HepG2 (cell line): ENCODE measurements around the gene SLC1A5. TPM values are rescaled to one million over a fixed set of nuclear protein-coding genes. Genes with fewer than 3 reads are reported as not detected.

Experiments
- ATAC-seq: fragments of 200-7000 bp; cut with Tn5 transposase; 3 replicates; pipeline ENCODE4 v1.9.1; 2020; ENCODE audit warnings: mild to moderate bottlenecking, moderate library complexity
- BruUV-seq: library from RNA; stranded (reverse); fragments of 400-500 nt; replicated peaks from 2 replicates; lab custom pipeline; 2021; lab: Mats Ljungman, UMichigan
- CTCF ChIA-PET: fragments of 300-600 bp; formaldehyde crosslinking; extraction: SDS; loops from one replicate; lab custom pipeline; 2021; ENCODE audit warnings: low total read pairs, inconsistent platforms, low intra/inter-chr PET ratio; lab: Yijun Ruan, JAX
- POLR2A ChIA-PET: fragments of 350-600 bp; sonication (Branson Sonifier 250); formaldehyde crosslinking; loops from one replicate; lab custom pipeline; 2020; ENCODE audit warnings: antibody characterized with exemption, inconsistent platforms; lab: Yijun Ruan, JAX
- DNase-seq: peaks from one replicate; pipeline ENCODE4 v3.0.0-alpha.2; 2015; ENCODE audit warnings: low spot score
- FAIRE-seq: peaks from 3 replicates; lab custom pipeline; 2011; peaks lifted over from hg19 to GRCh38; lab: Jason Lieb, UNC
- H2AFZ ChIP-seq: one replicate; pipeline ENCODE4 v1.6.1; 2011; ENCODE audit warnings: low read length, inconsistent platforms
- H3K27ac ChIP-seq: fragments of 300-600 bp; 3 replicates; pipeline ENCODE4 v1.8.0; 2011; ENCODE audit warnings: mixed run types, mild to moderate bottlenecking, mixed read lengths, low read length, inconsistent platforms; ENCODE audit not compliant: insufficient read depth; ENCODE audit errors: extremely low read length
- H3K27me3 ChIP-seq, 2 experiments: fragments of 200-600 bp in 1 of 2; 2 replicates in 1 of 2; 3 replicates in 1 of 2; pipeline versions ENCODE4 v1.6.0 to v1.8.0; 2011; ENCODE audit warnings: low read length in 2 of 2, mild to moderate bottlenecking in 2 of 2, moderate library complexity in 2 of 2, inconsistent platforms in 1 of 2; ENCODE audit not compliant: insufficient read depth in 2 of 2, control insufficient read depth in 1 of 2
- H3K36me3 ChIP-seq, 2 experiments: fragments of 200-600 bp in 1 of 2; replicated peaks in 1 of 2; 2 replicates in 1 of 2; 3 replicates in 1 of 2; pipeline versions ENCODE4 v1.5.1 to v1.8.0; 2011; ENCODE audit warnings: low read length in 2 of 2, inconsistent platforms in 1 of 2; ENCODE audit not compliant: insufficient read depth in 2 of 2, control insufficient read depth in 1 of 2
- H3K4me1 ChIP-seq: 2 replicates; pipeline ENCODE4 v1.5.1; 2012; ENCODE audit warnings: low read length, inconsistent platforms; ENCODE audit not compliant: insufficient read depth
- H3K4me2 ChIP-seq: 2 replicates; pipeline ENCODE4 v1.6.0; 2011; ENCODE audit warnings: low read depth, low read length, inconsistent platforms
- H3K4me3 ChIP-seq, 3 experiments: fragments of 200-600 bp in 1 of 3; sonication (generic), shearing (Covaris generic) in 1 of 3; replicated peaks in 1 of 3; 2 replicates each; pipeline ENCODE4 v1.5.1; 2011 to 2016; ENCODE audit warnings: low read length in 3 of 3, inconsistent platforms in 2 of 3, low read depth in 2 of 3, mild to moderate bottlenecking in 2 of 3, control low read depth in 1 of 3, mixed read lengths in 1 of 3; ENCODE audit not compliant: insufficient read depth in 1 of 3
- H3K79me2 ChIP-seq: one replicate; pipeline ENCODE4 v1.6.1; 2011; ENCODE audit warnings: low read length, inconsistent platforms; ENCODE audit not compliant: insufficient read depth
- H3K9ac ChIP-seq: 2 replicates; pipeline ENCODE4 v1.6.0; 2011; ENCODE audit warnings: mild to moderate bottlenecking, low read depth, low read length, inconsistent platforms; ENCODE audit not compliant: insufficient read depth
- H3K9me3 ChIP-seq: 2 replicates; pipeline ENCODE4 v1.5.1; 2012; ENCODE audit warnings: mild to moderate bottlenecking, low read length
- H4K20me1 ChIP-seq: 2 replicates; pipeline ENCODE4 v1.6.0; 2011; ENCODE audit warnings: inconsistent platforms, mild to moderate bottlenecking, low read length, moderate library complexity; ENCODE audit not compliant: insufficient read depth
- EED ChIP-seq: sonication (generic); formaldehyde crosslinking; IDR thresholded peaks from 2 replicates; pipeline ENCODE4 v1.5.0; 2020; ENCODE audit warnings: mild to moderate bottlenecking, missing genetic modification reagents
- EHMT2 ChIP-seq: fragments of 200-600 bp; sonication (generic); IDR thresholded peaks from 2 replicates; pipeline ENCODE4 v1.7.0; 2017; ENCODE audit warnings: antibody characterized with exemption, low read depth, low read length, borderline replicate concordance
- XRCC5 ChIP-seq: fragments of 200-400 bp; formaldehyde crosslinking; optimal IDR thresholded peaks from 2 replicates; pipeline ENCODE3; 2017; ENCODE audit warnings: mild to moderate bottlenecking, low read length
- ZFP36L2 ChIP-seq: sonication (generic); formaldehyde crosslinking; IDR thresholded peaks from 2 replicates; pipeline ENCODE4 v1.4.0; 2020; ENCODE audit warnings: missing genetic modification reagents
- ZNF549 ChIP-seq: sonication (generic); formaldehyde crosslinking; IDR thresholded peaks from 2 replicates; pipeline ENCODE4 v1.5.0; 2020; ENCODE audit warnings: missing genetic modification reagents
- ZNF605 ChIP-seq: sonication (generic); formaldehyde crosslinking; IDR thresholded peaks from 2 replicates; pipeline ENCODE4 v1.8.0; 2022; ENCODE audit warnings: mild to moderate bottlenecking, missing genetic modification reagents
- ZSCAN20 ChIP-seq: sonication (generic); formaldehyde crosslinking; IDR thresholded peaks from 2 replicates; pipeline ENCODE4 v1.4.0; 2020; ENCODE audit warnings: missing genetic modification reagents, mild to moderate bottlenecking, borderline replicate concordance
- WGBS: methylation state at CpG from one replicate; pipeline ENCODE4 v1.1.6; 2017; ENCODE audit warnings: low lambda C conversion rate; 5-methylcytosine and 5-hydroxymethylcytosine counted together
- in situ Hi-C: cut with HindIII; loops from 2 replicates; pipeline ENCODE4 v1.10.0; 2017; ENCODE audit warnings: low pct_unique_long_range_greater_than_20kb; ENCODE audit not compliant: extremely low pct_ligation_motif_present
- intact Hi-C: fragments of 100-400 bp; cut with micrococcal nuclease; formaldehyde crosslinking; loops from one replicate; pipeline ENCODE4 v1.10.0; 2022; ENCODE audit not compliant: unreplicated experiment
- polyA plus RNA-seq, 8 experiments: library from polyadenylated mRNA; depleted of rRNA in 3 of 8; stranded (reverse) in 7 of 8; unstranded in 1 of 8; fragments of >200 nt; fragmentation: Illumina TruSeq in 4 of 8; extraction: Trizol in 4 of 8; gene quantifications; 2 replicates each; pipeline versions ENCODE4 v1.2.1 to v1.2.3, GENCODE V29; 2011 to 2016; ENCODE audit warnings: low read depth in 4 of 8, missing spikeins in 1 of 8, mixed read lengths in 1 of 8; ENCODE audit not compliant: insufficient read depth in 1 of 8
- total RNA-seq, 5 experiments: library from RNA; depleted of rRNA; stranded (reverse); fragments of >200 nt; fragmentation: Illumina TruSeq; extraction: Trizol; gene quantifications; 2 replicates each; pipeline ENCODE4 v1.2.3, GENCODE V29; 2016; ENCODE audit warnings: low read depth in 1 of 5
- TF ChIP-seq, protein P1 (sequence below): sonication (generic); formaldehyde crosslinking; IDR thresholded peaks from 2 replicates; pipeline ENCODE4 v1.5.0; 2020; ENCODE audit warnings: mild to moderate bottlenecking, missing genetic modification reagents, moderate library complexity
- TF ChIP-seq, protein P2 (sequence below): IDR thresholded peaks from 2 replicates; pipeline ENCODE4 v1.6.1; 2016; ENCODE audit warnings: missing biosample characterization, missing genetic modification reagents, low read depth
- TF ChIP-seq, protein P3 (sequence below): sonication (generic); formaldehyde crosslinking; IDR thresholded peaks from 2 replicates; pipeline ENCODE4 v1.4.0; 2020; ENCODE audit warnings: missing genetic modification reagents
- TF ChIP-seq, protein P4 (sequence below): sonication (generic); formaldehyde crosslinking; IDR thresholded peaks from 2 replicates; pipeline ENCODE4 v1.4.0; 2020; ENCODE audit warnings: missing genetic modification reagents

SLC1A5 gene
- total and polyA plus RNA-seq, 2 of the 13 experiments (the other 11 are each of a cell fraction or from before 2014, with no cell fraction given) = 120 to 159 TPM

DNA sequence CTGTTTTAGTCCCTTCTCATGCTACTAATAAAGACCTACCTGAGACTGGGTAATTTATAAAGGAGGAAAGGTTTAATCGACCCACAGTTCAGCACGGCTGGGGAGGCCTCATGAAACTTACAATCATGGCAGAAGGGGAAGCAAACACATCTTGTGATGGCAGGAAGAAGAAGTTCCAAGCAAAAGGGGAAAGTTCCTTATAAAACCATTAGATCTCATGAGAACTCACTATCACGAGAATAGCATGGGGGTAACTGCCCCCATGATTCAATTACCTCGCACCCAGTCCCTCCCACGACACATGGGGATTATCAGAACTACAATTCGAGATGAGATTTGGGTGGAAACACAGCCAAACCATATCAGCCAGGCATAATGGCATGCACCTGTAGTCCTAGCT is 29.2 kb downstream of the SLC1A5 start:
- H2AFZ ChIP-seq = no peak overlapping the region
- in situ Hi-C loops (no loop called here), intact Hi-C loops (loop anchor here (5.0 kb wide), 1 partner anchor 83 kb away; no protein-coding TSS in a partner anchor)
- ChIA-PET CTCF (interaction anchor here (1.6 kb wide), 1 partner anchor 81 kb away, joined by 4 read pairs; no protein-coding TSS in a partner anchor), POLR2A (no interaction called here)
- no peak for DNase-seq
- H3K79me2 ChIP-seq = no peaks in the 10 kb centered on the region
- H3K4me1 ChIP-seq = peaks cover 41% of the 10 kb centered on the region
- WGBS = 96% methylated on average over 6 of the region's 6 CpGs
- H3K4me2 ChIP-seq = no peak overlapping the region
- H3K27ac ChIP-seq = no peak overlapping the region
- FAIRE-seq = no peak
- no peaks in the 10 kb centered on the region for H3K27me3 ChIP-seq
- no peaks in the 10 kb centered on the region for H4K20me1 ChIP-seq
- 0 out of 5 replicates have a peak, but pooled peaks cover 0 to 4% of the 10 kb centered on the region in 2 experiments for H3K36me3 ChIP-seq
- BruUV-seq = no TSS peak
- H3K4me3 ChIP-seq = no peak overlapping the region
- ATAC-seq = no peak
- no peaks in the 10 kb centered on the region for H3K9me3 ChIP-seq
- TF ChIP-seq, protein P1, sequence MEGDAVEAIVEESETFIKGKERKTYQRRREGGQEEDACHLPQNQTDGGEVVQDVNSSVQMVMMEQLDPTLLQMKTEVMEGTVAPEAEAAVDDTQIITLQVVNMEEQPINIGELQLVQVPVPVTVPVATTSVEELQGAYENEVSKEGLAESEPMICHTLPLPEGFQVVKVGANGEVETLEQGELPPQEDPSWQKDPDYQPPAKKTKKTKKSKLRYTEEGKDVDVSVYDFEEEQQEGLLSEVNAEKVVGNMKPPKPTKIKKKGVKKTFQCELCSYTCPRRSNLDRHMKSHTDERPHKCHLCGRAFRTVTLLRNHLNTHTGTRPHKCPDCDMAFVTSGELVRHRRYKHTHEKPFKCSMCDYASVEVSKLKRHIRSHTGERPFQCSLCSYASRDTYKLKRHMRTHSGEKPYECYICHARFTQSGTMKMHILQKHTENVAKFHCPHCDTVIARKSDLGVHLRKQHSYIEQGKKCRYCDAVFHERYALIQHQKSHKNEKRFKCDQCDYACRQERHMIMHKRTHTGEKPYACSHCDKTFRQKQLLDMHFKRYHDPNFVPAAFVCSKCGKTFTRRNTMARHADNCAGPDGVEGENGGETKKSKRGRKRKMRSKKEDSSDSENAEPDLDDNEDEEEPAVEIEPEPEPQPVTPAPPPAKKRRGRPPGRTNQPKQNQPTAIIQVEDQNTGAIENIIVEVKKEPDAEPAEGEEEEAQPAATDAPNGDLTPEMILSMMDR (CRISPR knock-in tag) = no peak
- TF ChIP-seq, protein P2, sequence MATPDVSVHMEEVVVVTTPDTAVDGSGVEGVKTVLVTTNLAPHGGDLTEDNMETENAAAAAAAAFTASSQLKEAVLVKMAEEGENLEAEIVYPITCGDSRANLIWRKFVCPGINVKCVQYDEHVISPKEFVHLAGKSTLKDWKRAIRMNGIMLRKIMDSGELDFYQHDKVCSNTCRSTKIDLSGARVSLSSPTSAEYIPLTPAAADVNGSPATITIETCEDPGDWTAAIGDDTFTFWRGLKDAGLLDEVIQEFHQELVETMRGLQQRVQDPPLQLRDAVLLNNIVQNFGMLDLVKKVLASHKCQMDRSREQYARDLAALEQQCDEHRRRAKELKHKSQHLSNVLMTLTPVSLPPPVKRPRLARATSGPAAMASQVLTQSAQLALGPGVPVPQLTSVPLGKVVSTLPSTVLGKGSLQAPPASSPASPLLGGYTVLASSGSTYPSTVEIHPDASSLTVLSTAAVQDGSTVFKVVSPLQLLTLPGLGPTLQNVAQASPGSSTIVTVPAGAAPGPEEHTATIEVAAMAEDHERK = no peak
- TF ChIP-seq, protein P3, sequence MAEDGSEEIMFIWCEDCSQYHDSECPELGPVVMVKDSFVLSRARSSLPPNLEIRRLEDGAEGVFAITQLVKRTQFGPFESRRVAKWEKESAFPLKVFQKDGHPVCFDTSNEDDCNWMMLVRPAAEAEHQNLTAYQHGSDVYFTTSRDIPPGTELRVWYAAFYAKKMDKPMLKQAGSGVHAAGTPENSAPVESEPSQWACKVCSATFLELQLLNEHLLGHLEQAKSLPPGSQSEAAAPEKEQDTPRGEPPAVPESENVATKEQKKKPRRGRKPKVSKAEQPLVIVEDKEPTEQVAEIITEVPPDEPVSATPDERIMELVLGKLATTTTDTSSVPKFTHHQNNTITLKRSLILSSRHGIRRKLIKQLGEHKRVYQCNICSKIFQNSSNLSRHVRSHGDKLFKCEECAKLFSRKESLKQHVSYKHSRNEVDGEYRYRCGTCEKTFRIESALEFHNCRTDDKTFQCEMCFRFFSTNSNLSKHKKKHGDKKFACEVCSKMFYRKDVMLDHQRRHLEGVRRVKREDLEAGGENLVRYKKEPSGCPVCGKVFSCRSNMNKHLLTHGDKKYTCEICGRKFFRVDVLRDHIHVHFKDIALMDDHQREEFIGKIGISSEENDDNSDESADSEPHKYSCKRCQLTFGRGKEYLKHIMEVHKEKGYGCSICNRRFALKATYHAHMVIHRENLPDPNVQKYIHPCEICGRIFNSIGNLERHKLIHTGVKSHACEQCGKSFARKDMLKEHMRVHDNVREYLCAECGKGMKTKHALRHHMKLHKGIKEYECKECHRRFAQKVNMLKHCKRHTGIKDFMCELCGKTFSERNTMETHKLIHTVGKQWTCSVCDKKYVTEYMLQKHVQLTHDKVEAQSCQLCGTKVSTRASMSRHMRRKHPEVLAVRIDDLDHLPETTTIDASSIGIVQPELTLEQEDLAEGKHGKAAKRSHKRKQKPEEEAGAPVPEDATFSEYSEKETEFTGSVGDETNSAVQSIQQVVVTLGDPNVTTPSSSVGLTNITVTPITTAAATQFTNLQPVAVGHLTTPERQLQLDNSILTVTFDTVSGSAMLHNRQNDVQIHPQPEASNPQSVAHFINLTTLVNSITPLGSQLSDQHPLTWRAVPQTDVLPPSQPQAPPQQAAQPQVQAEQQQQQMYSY = no peak
- no peak for TF ChIP-seq XRCC5
- TF ChIP-seq ZFP36L2 (CRISPR knock-in tag) = no peak
- TF ChIP-seq ZNF549 (CRISPR knock-in tag) = no peak
- TF ChIP-seq, protein P4, sequence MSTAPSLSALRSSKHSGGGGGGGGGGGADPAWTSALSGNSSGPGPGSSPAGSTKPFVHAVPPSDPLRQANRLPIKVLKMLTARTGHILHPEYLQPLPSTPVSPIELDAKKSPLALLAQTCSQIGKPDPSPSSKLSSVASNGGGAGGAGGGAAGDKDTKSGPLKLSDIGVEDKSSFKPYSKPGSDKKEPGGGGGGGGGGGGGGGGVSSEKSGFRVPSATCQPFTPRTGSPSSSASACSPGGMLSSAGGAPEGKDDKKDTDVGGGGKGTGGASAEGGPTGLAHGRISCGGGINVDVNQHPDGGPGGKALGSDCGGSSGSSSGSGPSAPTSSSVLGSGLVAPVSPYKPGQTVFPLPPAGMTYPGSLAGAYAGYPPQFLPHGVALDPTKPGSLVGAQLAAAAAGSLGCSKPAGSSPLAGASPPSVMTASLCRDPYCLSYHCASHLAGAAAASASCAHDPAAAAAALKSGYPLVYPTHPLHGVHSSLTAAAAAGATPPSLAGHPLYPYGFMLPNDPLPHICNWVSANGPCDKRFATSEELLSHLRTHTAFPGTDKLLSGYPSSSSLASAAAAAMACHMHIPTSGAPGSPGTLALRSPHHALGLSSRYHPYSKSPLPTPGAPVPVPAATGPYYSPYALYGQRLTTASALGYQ = no peak
- no peak for TF ChIP-seq EED (CRISPR knock-in tag)
- no peak for TF ChIP-seq ZNF605
- no peak for TF ChIP-seq ZSCAN20 (CRISPR knock-in tag)
- no peak for TF ChIP-seq EHMT2
- H3K9ac ChIP-seq = no peak overlapping the region
